ENCODE data around the gene CALR3.
"Not testable (repeated sequence)": the region's sequence is repeated elsewhere in the genome, so short reads cannot be mapped to it uniquely, and the experiment has no call there.

Gene CALR3

DNA sequence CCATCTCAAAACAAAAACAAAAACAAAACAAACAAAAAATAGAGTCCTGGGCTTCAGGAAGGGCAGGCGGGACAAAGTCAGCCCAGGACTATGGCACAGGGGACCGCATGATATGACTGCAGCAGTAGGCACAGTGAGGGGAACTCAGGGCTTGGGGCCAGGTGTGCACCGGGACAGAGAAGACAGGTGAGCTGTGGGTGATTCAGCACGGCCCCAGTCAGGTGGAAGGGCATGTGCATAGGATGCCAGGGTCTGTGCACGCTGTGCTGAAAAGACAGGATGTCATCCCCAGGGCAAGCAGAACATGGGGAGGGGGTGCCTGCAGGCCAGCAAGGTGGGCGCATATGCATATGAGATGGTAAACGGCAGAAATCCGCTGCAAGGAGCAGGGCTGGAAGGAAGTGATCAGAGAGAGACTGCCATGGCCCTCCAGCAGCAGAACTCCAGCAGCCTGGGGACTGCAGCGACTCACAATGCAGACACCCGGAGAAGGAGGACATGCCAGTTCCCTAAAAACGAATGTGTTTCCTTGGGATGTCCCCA lies 39.2 kb downstream of the CALR3 start:
- H3K4me3 ChIP-seq (ENCODE audit: low read length) = no peak overlapping the region
- TF ChIP-seq, protein P1, sequence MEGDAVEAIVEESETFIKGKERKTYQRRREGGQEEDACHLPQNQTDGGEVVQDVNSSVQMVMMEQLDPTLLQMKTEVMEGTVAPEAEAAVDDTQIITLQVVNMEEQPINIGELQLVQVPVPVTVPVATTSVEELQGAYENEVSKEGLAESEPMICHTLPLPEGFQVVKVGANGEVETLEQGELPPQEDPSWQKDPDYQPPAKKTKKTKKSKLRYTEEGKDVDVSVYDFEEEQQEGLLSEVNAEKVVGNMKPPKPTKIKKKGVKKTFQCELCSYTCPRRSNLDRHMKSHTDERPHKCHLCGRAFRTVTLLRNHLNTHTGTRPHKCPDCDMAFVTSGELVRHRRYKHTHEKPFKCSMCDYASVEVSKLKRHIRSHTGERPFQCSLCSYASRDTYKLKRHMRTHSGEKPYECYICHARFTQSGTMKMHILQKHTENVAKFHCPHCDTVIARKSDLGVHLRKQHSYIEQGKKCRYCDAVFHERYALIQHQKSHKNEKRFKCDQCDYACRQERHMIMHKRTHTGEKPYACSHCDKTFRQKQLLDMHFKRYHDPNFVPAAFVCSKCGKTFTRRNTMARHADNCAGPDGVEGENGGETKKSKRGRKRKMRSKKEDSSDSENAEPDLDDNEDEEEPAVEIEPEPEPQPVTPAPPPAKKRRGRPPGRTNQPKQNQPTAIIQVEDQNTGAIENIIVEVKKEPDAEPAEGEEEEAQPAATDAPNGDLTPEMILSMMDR (conservative IDR thresholded peaks at IDR 0.05; ENCODE audit: low read depth, low read length) = no peak
- no peak for DNase-seq (ENCODE audit: low read depth)

DNA sequence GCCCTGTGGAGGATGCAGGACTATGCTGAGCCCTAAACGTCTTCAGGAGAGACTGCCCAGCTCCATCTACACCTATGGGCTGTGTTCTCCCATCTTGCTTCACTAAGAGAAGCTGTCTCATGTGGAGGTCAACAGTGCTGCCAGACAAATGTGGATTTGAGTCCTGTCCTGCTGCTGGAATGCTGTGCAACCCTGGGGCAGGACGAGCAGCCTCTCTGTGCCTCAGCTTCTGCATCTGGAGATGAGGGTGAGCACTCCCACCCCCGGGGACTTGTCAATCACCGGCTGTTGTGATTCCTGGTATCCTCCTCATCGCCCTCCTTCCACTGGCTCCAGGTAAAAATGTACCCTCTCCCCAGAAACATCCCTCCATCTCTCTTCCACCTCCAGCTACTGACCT lies 40.5 kb downstream of the CALR3 start:
- no peak overlapping the region for H3K4me3 ChIP-seq (ENCODE audit: low read length)
- TF ChIP-seq, protein P1 (conservative IDR thresholded peaks at IDR 0.05; ENCODE audit: low read depth, low read length) = no peak
- DNase-seq (ENCODE audit: low read depth) = no peak

DNA sequence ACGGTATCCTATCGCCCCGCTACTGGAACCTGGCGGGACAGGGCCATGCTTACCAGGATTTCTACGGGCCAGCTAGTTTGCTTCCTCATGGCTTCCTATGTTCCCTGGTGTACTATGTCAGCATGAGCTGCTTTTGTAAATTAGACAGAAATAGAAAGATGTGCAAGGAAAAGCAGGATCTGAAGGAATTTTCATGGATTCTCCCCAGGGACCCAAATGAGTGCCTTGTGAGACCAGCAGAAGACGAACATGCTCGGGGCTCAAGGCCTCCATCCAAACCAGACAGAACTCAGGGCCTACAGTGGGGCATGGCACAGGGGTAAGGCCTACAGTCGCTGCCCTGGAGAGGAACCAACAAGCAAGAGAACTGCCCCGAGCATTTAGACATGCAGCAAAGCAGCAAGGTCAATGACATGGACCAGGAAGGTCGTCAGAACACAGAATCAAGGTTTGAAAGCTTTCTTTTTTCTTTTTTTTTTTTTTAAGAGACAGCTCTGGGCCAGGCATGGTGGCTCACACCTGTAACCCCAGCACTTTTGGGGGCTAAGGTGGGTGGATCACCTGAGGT lies 41.5 kb downstream of the CALR3 start:
- DNase-seq (ENCODE audit: low read depth) = no peak
- TF ChIP-seq, protein P1 (conservative IDR thresholded peaks at IDR 0.05; ENCODE audit: low read depth, low read length) = no peak
- no peak overlapping the region for H3K4me3 ChIP-seq (ENCODE audit: low read length)

DNA sequence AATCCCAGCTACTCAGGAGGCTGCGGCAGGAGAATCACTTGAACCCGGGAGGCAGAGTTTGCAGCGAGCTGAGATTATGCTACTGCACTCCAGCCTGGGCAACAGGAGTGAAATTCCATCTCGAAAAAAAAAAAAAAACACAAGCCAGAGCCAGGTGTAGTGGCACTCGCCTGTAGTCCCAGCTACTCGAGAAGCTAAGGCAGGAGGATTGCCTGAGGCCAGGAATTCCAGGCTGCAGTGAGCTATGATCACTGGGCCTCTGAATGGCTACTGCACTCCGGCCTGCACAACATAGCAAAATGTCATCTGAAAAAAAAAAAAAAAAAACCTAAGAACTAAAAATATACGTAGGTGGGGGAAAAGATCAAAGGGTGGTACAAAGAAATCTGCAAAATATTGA lies 43.6 kb downstream of the CALR3 start:
- no peak overlapping the region for H3K4me3 ChIP-seq (ENCODE audit: low read length)
- TF ChIP-seq, protein P1 (conservative IDR thresholded peaks at IDR 0.05; ENCODE audit: low read depth, low read length) = no peak
- DNase-seq (ENCODE audit: low read depth) = no peak

DNA sequence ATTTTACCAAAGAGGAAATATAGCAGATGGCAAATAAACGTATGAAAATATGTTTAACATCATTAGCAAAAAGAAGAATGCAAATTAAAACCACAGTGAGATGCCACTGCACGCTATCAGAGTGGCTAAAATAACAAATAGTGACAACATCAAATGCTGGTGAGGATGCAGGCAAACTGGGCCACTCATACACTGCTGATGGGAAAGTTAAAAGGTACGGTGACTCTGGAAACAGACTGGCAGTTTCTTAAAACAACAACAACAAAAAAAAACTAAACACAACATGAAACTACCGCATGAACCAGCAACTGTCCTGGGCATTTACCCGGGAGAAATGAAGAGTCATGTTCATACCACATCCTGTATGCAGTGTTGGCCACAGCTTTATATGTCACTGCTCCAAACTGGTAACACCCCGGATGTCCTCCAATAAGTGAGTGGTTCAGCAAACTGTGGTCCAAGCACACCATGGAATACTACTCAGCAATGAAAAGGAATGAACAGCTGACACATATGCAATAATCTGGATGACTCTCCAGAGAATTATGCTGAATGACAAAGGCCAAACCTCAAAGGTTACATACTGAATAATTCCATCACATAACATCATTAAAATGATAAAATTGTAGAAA lies 46.5 kb downstream of the CALR3 start:
- DNase-seq (ENCODE audit: low read depth) = no peak
- no peak overlapping the region for H3K4me3 ChIP-seq (ENCODE audit: low read length)
- TF ChIP-seq, protein P1 (conservative IDR thresholded peaks at IDR 0.05; ENCODE audit: low read depth, low read length) = no peak

DNA sequence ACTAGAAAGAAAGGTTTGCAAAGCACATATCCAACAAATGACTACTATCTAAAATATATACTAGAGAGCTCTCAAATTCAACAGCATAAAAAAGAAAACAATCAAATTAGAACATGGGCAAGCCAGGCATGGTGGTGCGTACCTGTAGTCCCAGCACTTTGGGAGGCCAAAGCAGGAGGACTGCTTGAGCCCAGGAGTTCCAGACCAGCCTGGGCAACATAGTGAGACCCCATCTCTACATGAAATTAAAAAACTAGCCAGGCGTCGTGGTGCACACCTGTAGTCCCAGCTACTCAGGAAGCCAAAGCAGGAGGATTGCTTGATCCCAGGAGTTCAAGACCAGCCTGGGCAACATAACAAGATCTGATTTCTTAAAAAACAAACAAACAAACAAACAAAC lies 47.1 kb downstream of the CALR3 start:
- not testable (repeated sequence) for DNase-seq (ENCODE audit: low read depth); H3K4me3 ChIP-seq (ENCODE audit: low read length)

DNA sequence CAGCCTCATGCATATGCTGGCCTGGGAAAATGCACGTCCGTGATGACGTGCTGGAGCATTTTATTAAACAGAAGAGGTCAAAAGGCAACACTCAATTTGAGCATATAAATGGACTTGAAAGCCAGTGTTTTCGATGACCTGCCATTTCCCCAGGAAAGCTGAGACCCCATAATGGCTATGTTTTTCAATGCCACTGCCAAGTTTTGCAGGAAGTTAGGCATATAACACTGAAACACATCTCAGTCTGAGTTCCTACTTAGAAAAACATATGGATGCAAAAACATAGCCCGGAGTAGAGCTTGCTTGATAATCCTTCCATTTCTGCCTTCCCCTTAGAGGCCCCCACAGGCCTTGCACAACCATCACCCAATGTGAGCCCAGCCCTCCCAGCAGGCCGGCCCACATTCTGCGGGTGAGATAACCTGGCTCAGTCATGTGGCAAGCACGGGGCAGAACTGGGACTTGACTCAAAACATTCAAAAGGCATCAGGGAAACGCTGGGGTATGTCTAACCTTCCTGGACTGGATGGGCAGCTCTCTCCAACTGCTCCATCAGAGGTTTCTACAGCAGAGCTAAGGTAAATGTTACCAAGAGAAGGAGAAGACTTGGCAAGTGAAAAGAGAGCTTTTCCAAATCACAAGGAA lies 49.1 kb downstream of the CALR3 start:
- TF ChIP-seq, protein P1 (conservative IDR thresholded peaks at IDR 0.05; ENCODE audit: low read depth, low read length) = no peak
- peak; percentile 96 for DNase-seq (ENCODE audit: low read depth)
- H3K4me3 ChIP-seq (ENCODE audit: low read length) = no peak overlapping the region

All from retinal pigment epithelial cell (primary cell).